ENCODE data around the gene MED13. TPM values are rescaled to one million over a fixed set of nuclear protein-coding genes. Genes with fewer than 3 reads are reported as not detected.
"Not testable (repeated sequence)": the region's sequence is repeated elsewhere in the genome, so short reads cannot be mapped to it uniquely, and the experiment has no call there.

The MED13 gene
- total and polyA plus RNA-seq, 9 of the 15 experiments (the other 6 are each of a cell fraction or from before 2014, with no cell fraction given): 5.4 to 48.4 (median 28.2) TPM

DNA sequence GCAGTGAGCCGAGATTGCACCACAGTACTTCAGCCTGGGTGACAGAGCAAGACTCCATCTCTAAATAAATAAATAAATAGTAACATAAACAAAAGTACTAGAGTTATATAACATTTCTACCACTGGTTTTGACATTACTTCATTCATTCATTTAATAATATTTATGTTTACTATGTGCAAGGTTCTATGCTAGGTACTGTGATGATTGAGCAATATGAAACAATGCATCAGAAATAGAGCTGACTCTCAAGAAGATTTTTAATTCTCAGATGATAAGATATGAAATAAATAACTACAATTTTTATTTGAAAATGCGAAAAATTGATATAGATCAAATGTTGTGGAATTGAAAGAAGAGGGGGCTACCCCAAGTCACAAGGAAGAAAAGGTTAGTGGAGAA is 8.9 kb upstream of the MED13 start:
- H3K9ac ChIP-seq (ENCODE audit: insufficient read depth in 1 of 2, low read depth in 2 of 2, low read length in 2 of 2): no peak overlapping the region
- BruUV-seq (replicated peaks): no TSS peak
- CTCF ChIA-PET (ENCODE audit: low intra/inter-chr PET ratio): no interaction called here
- POLR2A ChIA-PET: interaction anchor here (3.6 kb wide), 1 partner anchor 9 kb away, joined by 25 read pairs; the partner anchor contains the start of gene MED13
- no peaks in the 10 kb centered on the region for H3K9me1 ChIP-seq (ENCODE audit: control insufficient read depth, insufficient read depth, low read length)
- WGBS (ENCODE audit: insufficient coverage, low coverage, missing lambda C conversion rate): 21% methylated on average over 2 of the region's 2 CpGs
- TF ChIP-seq ZNF165 (CRISPR knock-in tag; IDR thresholded peaks at IDR 0.05; ENCODE audit: borderline replicate concordance) (no peak), ZZZ3 (IDR thresholded peaks at IDR 0.05) (no peak), CEBPG (CRISPR knock-in tag; IDR thresholded peaks at IDR 0.05) (no peak), CEBPG (tag; conservative IDR thresholded peaks at IDR 0.05 in 1 of 2, IDR thresholded peaks at IDR 0.05 in 1 of 2) (peak; percentile 31 to 64; a peak in 2 of 4 replicates), MXI1 (IDR thresholded peaks at IDR 0.05; ENCODE audit: low read depth, low read length) (no peak), ZNF175 (CRISPR knock-in tag; IDR thresholded peaks at IDR 0.05; ENCODE audit: low read depth) (no peak), ZNF347 (CRISPR knock-in tag; IDR thresholded peaks at IDR 0.05; ENCODE audit: low read depth) (no peak), ETV6 (IDR thresholded peaks at IDR 0.05; ENCODE audit: borderline replicate concordance in 1 of 2, low read depth in 2 of 2, low read length in 1 of 2) (no peak), ETV6 (CRISPR knock-in tag; IDR thresholded peaks at IDR 0.05; ENCODE audit: borderline replicate concordance) (no peak), ZC3H8 (IDR thresholded peaks at IDR 0.05) (no peak), ZNF384 (IDR thresholded peaks at IDR 0.05; ENCODE audit: low read depth, low read length) (no peak), CEBPB (tag; IDR thresholded peaks at IDR 0.05) (peak; percentile 44), ZC3H11A (IDR thresholded peaks at IDR 0.05; ENCODE audit: low read depth, low read length) (no peak), MCM3 (IDR thresholded peaks at IDR 0.05) (no peak)
- TF ChIP-seq, protein P1, sequence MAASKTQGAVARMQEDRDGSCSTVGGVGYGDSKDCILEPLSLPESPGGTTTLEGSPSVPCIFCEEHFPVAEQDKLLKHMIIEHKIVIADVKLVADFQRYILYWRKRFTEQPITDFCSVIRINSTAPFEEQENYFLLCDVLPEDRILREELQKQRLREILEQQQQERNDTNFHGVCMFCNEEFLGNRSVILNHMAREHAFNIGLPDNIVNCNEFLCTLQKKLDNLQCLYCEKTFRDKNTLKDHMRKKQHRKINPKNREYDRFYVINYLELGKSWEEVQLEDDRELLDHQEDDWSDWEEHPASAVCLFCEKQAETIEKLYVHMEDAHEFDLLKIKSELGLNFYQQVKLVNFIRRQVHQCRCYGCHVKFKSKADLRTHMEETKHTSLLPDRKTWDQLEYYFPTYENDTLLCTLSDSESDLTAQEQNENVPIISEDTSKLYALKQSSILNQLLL (CRISPR knock-in tag; IDR thresholded peaks at IDR 0.05; ENCODE audit: borderline replicate concordance): no peak
- H3K79me2 ChIP-seq (ENCODE audit: control insufficient read depth, insufficient read depth, low read length): no peaks in the 10 kb centered on the region
- peaks cover 3 to 6% of the 10 kb centered on the region in 2 experiments; a peak in 1 of 5 replicates for H3K4me1 ChIP-seq (replicated peaks in 1 of 2; ENCODE audit: control insufficient read depth in 2 of 2, insufficient read depth in 2 of 2, low read length in 2 of 2)
- intact Hi-C loops (cut with micrococcal nuclease) (no loop called here), in situ Hi-C loops (cut with MboI) (no loop called here)
- no peak overlapping the region for H2AFZ ChIP-seq (ENCODE audit: low read depth, low read length)
- H3K36me3 ChIP-seq (ENCODE audit: control insufficient read depth, insufficient read depth, low read length): no peaks in the 10 kb centered on the region
- no peaks in the 10 kb centered on the region; a peak in 1 of 5 replicates for H3K27me3 ChIP-seq (ENCODE audit: control insufficient read depth in 2 of 2, insufficient read depth in 2 of 2, low read length in 2 of 2)
- no peaks in the 10 kb centered on the region for H3K9me3 ChIP-seq (replicated peaks; ENCODE audit: control insufficient read depth, insufficient read depth, low read depth, low read length)
- H3K4me3 ChIP-seq: no peak overlapping the region
- H3K27ac ChIP-seq (ENCODE audit: extremely low read depth, low read depth, low read length): no peak overlapping the region
- FAIRE-seq (no peak), ATAC-seq (no peak), DNase-seq (ENCODE audit: extremely low read depth in 1 of 4, low spot score in 3 of 4) (no peak)
- no peaks in the 10 kb centered on the region for H4K20me1 ChIP-seq (replicated peaks; ENCODE audit: control insufficient read depth, insufficient read depth, low read length)
- H3K4me2 ChIP-seq (ENCODE audit: insufficient read depth, low read length): no peak overlapping the region

- POLR2A ChIA-PET; H3K27ac ChIP-seq (ENCODE audit: extremely low read depth, low read depth, low read length); H3K9me1 ChIP-seq (ENCODE audit: control insufficient read depth, insufficient read depth, low read length); DNase-seq (ENCODE audit: extremely low read depth in 1 of 4, low spot score in 3 of 4); H3K27me3 ChIP-seq (ENCODE audit: control insufficient read depth in 2 of 2, insufficient read depth in 2 of 2, low read length in 2 of 2); CTCF ChIA-PET (ENCODE audit: low intra/inter-chr PET ratio); H3K79me2 ChIP-seq (ENCODE audit: control insufficient read depth, insufficient read depth, low read length); H2AFZ ChIP-seq (ENCODE audit: low read depth, low read length); H3K4me1 ChIP-seq (replicated peaks in 1 of 2; ENCODE audit: control insufficient read depth in 2 of 2, insufficient read depth in 2 of 2, low read length in 2 of 2); ATAC-seq; in situ Hi-C loops (cut with MboI); H4K20me1 ChIP-seq (replicated peaks; ENCODE audit: control insufficient read depth, insufficient read depth, low read length); H3K9ac ChIP-seq (ENCODE audit: insufficient read depth in 1 of 2, low read depth in 2 of 2, low read length in 2 of 2); BruUV-seq (replicated peaks); H3K4me3 ChIP-seq; FAIRE-seq; H3K36me3 ChIP-seq (ENCODE audit: control insufficient read depth, insufficient read depth, low read length); H3K9me3 ChIP-seq (replicated peaks; ENCODE audit: control insufficient read depth, insufficient read depth, low read depth, low read length); intact Hi-C loops (cut with micrococcal nuclease); H3K4me2 ChIP-seq (ENCODE audit: insufficient read depth, low read length): not testable (repeated sequence)
- 89% methylated on average over 12 of the region's 21 CpGs for WGBS (ENCODE audit: insufficient coverage, low coverage, missing lambda C conversion rate)
Measured at GRCh38 chr17:62072855-62073254, 7.8 kb upstream of the MED13 start.
